Upper lobe of left lung (tissue), 6 donors: Measurements from ENCODE around the gene SCRT2. TPM values are rescaled to one million over a fixed set of nuclear protein-coding genes. Genes with fewer than 3 reads are reported as not detected.
"Not testable (repeated sequence)": the region's sequence is repeated elsewhere in the genome, so short reads cannot be mapped to it uniquely, and the experiment has no call there.

Experiments
- ATAC-seq, 2 donors: fragments of 200-7000 bp; cut with Tn5 transposase; one replicate each; pipeline ENCODE4 v1.9.1; 2022; ENCODE audit warnings: mild to moderate bottlenecking in 2 of 2, moderate library complexity in 2 of 2; ENCODE audit not compliant: low FRiP score in 2 of 2
- DNase-seq, 2 donors: peaks; one replicate each; pipeline ENCODE4 v3.0.0-alpha.2; 2019 to 2020
- H3K27ac ChIP-seq, 4 donors: fragments of 200-600 bp; sonication (generic); one replicate each; pipeline ENCODE4 v1.5.1; 2016 to 2019
- H3K27me3 ChIP-seq, 4 donors: fragments of 200-600 bp; sonication (generic); one replicate each; pipeline ENCODE4 v1.5.1; 2017 to 2019
- H3K36me3 ChIP-seq, 4 donors: fragments of 200-600 bp; sonication (generic); one replicate each; pipeline ENCODE4 v1.5.1; 2016 to 2019
- H3K4me1 ChIP-seq, 4 donors: fragments of 200-600 bp; sonication (generic); one replicate each; pipeline ENCODE4 v1.5.1; 2018 to 2019
- H3K4me3 ChIP-seq, 4 donors: fragments of 200-600 bp; sonication (generic); one replicate each; pipeline ENCODE4 v1.5.1; 2017 to 2019; ENCODE audit warnings: mild to moderate bottlenecking in 2 of 4, moderate library complexity in 1 of 4
- H3K9me3 ChIP-seq, 4 donors: fragments of 200-600 bp; sonication (generic); one replicate each; pipeline ENCODE4 v1.5.1; 2018 to 2019
- EP300 ChIP-seq, 4 donors: sonication (generic); formaldehyde crosslinking; IDR thresholded peaks; one replicate each; pipeline ENCODE4 v1.5.1; 2017; ENCODE audit warnings: antibody characterized with exemption in 4 of 4, control low read depth in 2 of 4
- POLR2A ChIP-seq, 4 donors: fragments of 450-650 bp; IDR thresholded peaks; one replicate each; pipeline ENCODE4 v1.5.1; 2016 to 2017; ENCODE audit warnings: antibody characterized with exemption in 4 of 4, mild to moderate bottlenecking in 2 of 4
- POLR2AphosphoS5 ChIP-seq, 2 donors: sonication (generic); formaldehyde crosslinking; IDR thresholded peaks; one replicate each; pipeline ENCODE4 v1.5.1; 2017; ENCODE audit warnings: antibody characterized with exemption in 2 of 2
- WGBS, 2 donors: methylation state at CpG; one replicate each; pipeline ENCODE4 v1.1.5; 2017 to 2018; 5-methylcytosine and 5-hydroxymethylcytosine counted together
- total RNA-seq, 6 donors: library from RNA; depleted of rRNA in 4 of 6; stranded (reverse); fragments of >200 nt in 4 of 6; gene quantifications; one replicate each; pipeline versions ENCODE4 v1.1.0 to v1.2.1, GENCODE V29; 2016 to 2021
- TF ChIP-seq, protein P1 (sequence below), 6 experiments: fragments of 450-650 bp in 4 of 6; fragments of 200-600 bp in 2 of 6; sonication (generic) in 2 of 6; IDR thresholded peaks; one replicate each; pipeline ENCODE4 v1.5.1; 2016 to 2019; ENCODE audit warnings: antibody characterized with exemption in 6 of 6
- donor health status: DM: no; HTN: no; CAD: no; lungs with moderate emphysema.
- donor health status: DM: no; HTN: yes; CAD: no; lungs with severe emphysema.

Gene SCRT2
- total RNA-seq, 6 donors from 2014 or later = not detected

DNA sequence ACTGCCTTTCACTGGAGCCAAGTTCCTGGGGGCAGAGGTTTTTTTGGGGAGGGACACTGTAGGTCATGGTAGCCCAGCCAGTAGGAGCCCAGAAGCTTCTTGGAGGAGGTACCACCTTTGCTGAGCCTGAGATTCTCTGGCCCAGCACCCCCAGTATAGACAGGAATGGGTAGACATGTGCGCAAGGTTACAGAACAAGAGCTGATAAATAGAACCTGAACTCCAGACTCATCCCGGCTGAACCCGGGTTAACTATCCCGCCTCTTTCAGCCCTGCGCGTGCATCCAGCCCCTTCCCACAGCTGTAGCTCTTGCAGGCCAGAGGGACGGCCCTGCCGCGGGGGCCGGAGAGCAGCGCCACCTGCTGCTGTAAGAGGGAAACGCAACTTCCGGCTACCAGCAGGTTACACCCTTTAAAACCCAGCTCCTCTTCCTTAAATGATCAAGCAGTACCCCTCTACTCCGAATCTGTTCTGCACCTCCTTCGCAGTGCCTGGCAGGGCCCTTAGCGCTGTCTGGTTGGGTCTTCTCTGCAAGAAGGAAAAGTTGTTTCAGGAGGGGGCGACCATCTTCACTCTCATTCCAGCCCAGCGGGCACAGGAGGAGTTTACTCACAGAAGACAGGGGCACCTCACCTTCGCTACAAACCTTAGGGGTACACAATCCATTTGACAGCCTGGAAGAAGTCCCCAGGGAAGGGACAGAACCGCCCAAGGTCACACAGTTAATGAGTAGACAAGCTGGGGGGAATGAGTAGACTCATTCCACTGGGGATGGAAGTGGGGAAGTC, 30.1 kb downstream of the SCRT2 start:
- TF ChIP-seq POLR2A (IDR thresholded peaks at IDR 0.05) (no peak), POLR2AphosphoS5 (IDR thresholded peaks at IDR 0.05) (no peak), EP300 (IDR thresholded peaks at IDR 0.05) (no peak)
- TF ChIP-seq, protein P1, sequence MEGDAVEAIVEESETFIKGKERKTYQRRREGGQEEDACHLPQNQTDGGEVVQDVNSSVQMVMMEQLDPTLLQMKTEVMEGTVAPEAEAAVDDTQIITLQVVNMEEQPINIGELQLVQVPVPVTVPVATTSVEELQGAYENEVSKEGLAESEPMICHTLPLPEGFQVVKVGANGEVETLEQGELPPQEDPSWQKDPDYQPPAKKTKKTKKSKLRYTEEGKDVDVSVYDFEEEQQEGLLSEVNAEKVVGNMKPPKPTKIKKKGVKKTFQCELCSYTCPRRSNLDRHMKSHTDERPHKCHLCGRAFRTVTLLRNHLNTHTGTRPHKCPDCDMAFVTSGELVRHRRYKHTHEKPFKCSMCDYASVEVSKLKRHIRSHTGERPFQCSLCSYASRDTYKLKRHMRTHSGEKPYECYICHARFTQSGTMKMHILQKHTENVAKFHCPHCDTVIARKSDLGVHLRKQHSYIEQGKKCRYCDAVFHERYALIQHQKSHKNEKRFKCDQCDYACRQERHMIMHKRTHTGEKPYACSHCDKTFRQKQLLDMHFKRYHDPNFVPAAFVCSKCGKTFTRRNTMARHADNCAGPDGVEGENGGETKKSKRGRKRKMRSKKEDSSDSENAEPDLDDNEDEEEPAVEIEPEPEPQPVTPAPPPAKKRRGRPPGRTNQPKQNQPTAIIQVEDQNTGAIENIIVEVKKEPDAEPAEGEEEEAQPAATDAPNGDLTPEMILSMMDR (IDR thresholded peaks at IDR 0.05) = peak; percentile 85 to 94 (median 87)

DNA sequence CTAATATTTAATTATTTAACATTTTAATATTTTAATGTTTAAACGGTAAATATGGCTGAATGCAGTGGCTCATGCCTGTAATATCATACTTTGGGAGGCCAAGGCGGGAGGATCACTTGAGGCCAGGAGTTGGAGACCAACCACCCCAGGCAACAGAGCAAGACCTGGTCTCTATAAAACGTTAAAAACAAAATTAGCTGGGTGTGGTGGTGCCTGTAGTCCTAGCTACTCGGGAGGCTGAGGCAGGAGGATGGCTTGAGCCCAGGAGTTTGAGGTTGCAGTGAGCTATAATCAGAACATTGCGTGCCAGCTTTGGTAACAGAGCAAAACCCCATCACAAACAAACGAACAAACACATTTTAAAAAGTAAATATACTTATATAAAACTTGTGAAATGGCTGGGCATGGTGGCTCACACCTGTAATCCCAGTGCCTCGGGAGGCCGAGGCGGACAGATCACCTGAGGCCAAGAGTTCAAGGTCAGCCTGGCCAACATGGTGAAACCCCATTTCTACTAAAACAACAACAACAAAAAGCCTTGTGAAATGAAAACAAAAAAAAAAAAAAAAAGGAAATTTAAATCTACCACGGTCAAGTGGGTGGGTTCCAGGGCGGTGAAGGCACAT, 30.8 kb downstream of the SCRT2 start:
- H3K27me3 ChIP-seq = peaks cover 0 to 7% (median 0%) of the 10 kb centered on the region in 4 donors
- H3K9me3 ChIP-seq = no peaks in the 10 kb centered on the region
- DNase-seq = no peak
- peaks cover 11 to 29% (median 23%) of the 10 kb centered on the region in 4 donors for H3K36me3 ChIP-seq
- TF ChIP-seq, protein P1 (IDR thresholded peaks at IDR 0.05) = no peak
- TF ChIP-seq EP300 (IDR thresholded peaks at IDR 0.05) (no peak), POLR2A (IDR thresholded peaks at IDR 0.05) (no peak), POLR2AphosphoS5 (IDR thresholded peaks at IDR 0.05) (no peak)
- no peak overlapping the region for H3K27ac ChIP-seq
- H3K4me1 ChIP-seq = peaks cover 8 to 18% (median 13%) of the 10 kb centered on the region in 4 donors
- WGBS, 2 donors = 81 to 84% methylated on average over 11 of the region's 11 CpGs
- H3K4me3 ChIP-seq = no peak overlapping the region
- no peak for ATAC-seq

More for the DNA sequence above, 30.1 kb downstream of the SCRT2 start:
- Histone ChIP-seq H3K9me3 (no peaks in the 10 kb centered on the region), H3K4me1 (peaks cover 8 to 20% (median 13%) of the 10 kb centered on the region in 4 donors), H3K4me3 (no peak overlapping the region), H3K27ac (no peak overlapping the region), H3K36me3 (peaks cover 11 to 36% (median 25%) of the 10 kb centered on the region in 4 donors), H3K27me3 (peaks cover 0 to 7% (median 0%) of the 10 kb centered on the region in 4 donors)
- DNase-seq (peak; percentile 68 to 92), ATAC-seq (peak; percentile 79 to 89)
- WGBS, 2 donors = 17 to 23% methylated on average over 12 to 20 of the region's 20 CpGs

DNA sequence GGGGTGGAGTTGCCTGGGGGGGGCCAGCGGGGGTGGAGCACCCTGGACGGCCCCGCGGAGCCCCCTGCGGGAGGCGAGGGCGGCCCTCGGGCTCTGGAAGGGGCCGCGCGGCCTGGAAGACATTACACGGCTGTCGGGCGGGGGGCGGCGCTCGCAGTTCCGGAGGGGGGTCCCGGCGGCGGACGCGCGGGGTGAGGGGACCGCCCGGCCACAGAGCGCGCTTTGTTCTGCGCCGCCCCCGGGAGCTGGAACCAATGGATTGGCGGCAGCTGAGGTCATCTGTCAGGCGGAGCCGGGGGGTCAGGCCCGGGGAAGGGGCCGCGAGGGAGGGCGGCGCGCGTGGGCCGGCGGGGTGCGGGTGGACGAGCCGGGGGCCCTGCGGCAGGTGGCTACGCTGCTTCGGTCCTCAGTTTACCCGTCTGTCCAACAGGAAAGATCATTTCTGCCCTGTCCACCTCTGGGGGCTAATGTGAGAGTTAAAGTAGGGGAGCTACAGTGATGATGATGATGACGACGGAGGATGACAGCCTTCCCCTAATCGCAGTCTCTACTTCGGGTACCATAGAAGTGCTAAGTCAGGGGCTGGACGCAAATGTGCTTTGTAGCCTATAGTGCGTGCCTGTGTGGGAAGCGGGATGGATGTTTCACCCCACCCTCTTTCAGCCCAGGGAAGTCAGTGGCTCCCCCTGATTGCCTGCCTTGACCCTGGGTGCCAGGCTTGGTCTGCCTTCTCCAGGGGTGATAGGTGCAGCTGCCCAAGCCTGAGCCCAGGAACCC, 33.0 kb downstream of the SCRT2 start:
- DNase-seq (peak in 1 of 2 donors; percentile 77), ATAC-seq (peak in 1 of 2 donors; percentile 54)
- peaks cover under 1 to 8% (median 6%) of the 10 kb centered on the region in 4 donors for H3K36me3 ChIP-seq
- peak overlapping the region in 3 of 4 donors; percentile 27 to 45 (median 40) for H3K4me3 ChIP-seq
- no peaks in the 10 kb centered on the region for H3K9me3 ChIP-seq
- TF ChIP-seq POLR2AphosphoS5 (IDR thresholded peaks at IDR 0.05) (no peak), POLR2A (IDR thresholded peaks at IDR 0.05) (no peak), EP300 (IDR thresholded peaks at IDR 0.05) (no peak)
- TF ChIP-seq, protein P1 (IDR thresholded peaks at IDR 0.05) = no peak
- WGBS, 2 donors = 22 to 100% methylated on average over 1 to 7 of the region's 57 CpGs
- peak overlapping the region; percentile 12 to 80 (median 48) for H3K27ac ChIP-seq
- H3K27me3 ChIP-seq = peaks cover 0 to 7% (median 0%) of the 10 kb centered on the region in 4 donors
- peaks cover 8 to 18% (median 13%) of the 10 kb centered on the region in 4 donors for H3K4me1 ChIP-seq

DNA sequence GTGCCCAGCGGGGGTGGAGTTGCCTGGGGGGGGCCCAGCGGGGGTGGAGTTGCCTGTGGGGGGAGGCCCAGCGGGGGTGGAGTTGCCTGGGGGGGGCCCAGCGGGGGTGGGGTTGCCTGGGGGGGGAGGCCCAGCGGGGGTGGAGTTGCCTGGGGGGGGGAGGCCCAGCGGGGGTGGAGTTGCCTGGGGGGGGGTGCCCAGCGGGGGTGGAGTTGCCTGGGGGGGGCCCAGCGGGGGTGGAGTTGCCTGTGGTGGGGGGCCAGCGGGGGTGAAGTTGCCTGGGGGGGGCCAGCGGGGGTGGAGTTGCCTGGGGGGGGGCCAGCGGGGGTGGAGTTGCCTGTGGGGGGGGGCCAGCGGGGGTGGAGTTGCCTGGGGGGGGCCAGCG, 33.6 kb downstream of the SCRT2 start:
- peak overlapping the region in 3 of 4 donors; percentile 27 to 45 (median 40) for H3K4me3 ChIP-seq
- H3K27ac ChIP-seq = peak overlapping the region in 2 of 4 donors; percentile 69 to 80
- not testable (repeated sequence) for H3K27me3 ChIP-seq, DNase-seq, H3K36me3 ChIP-seq, ATAC-seq, H3K9me3 ChIP-seq
- no CpG with 5 or more reads among the region's 13 CpGs for WGBS, 2 donors
- peaks cover 8 to 18% (median 13%) of the 10 kb centered on the region in 4 donors for H3K4me1 ChIP-seq

DNA sequence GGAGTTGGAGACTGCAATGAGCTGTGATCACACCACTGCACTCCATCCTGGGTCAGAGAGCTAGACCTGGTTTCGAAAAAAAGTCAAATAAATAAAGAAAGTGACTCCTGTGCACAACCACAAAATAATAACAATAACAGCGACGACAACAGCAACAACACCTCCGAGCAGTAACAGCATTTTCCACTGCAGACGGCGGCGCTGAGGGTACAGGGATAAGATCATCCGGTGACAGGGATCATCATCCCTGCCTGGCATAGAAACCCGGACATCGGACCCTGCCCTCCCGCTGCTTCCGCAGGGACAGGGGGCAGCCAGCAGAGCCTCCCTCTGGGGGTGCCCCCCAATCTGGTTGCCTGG, 34.1 kb downstream of the SCRT2 start:
- no peak for DNase-seq
- H3K4me1 ChIP-seq = peaks cover 8 to 18% (median 13%) of the 10 kb centered on the region in 4 donors

More for the DNA sequence above, 34.1 kb downstream of the SCRT2 start:
- 34 to 55% methylated on average over 11 of the region's 12 CpGs for WGBS, 2 donors
- Histone ChIP-seq H3K27me3 (peaks cover 0 to 7% (median 0%) of the 10 kb centered on the region in 4 donors), H3K9me3 (no peaks in the 10 kb centered on the region), H3K27ac (peak overlapping the region in 1 of 4 donors; percentile 32), H3K4me3 (no peak overlapping the region), H3K36me3 (no peaks in the 10 kb centered on the region)
- ATAC-seq = no peak
- TF ChIP-seq EP300 (IDR thresholded peaks at IDR 0.05) (no peak), POLR2AphosphoS5 (IDR thresholded peaks at IDR 0.05) (no peak), POLR2A (IDR thresholded peaks at IDR 0.05) (no peak)
- TF ChIP-seq, protein P1 (IDR thresholded peaks at IDR 0.05) = no peak
